ENCODE data around the gene MEF2D.

- TF ChIP-seq CTCF (IDR thresholded peaks at IDR 0.05; ENCODE audit: low read depth, low read length, poor library complexity, severe bottlenecking) (no peak), EZH2phosphoT487 (IDR thresholded peaks at IDR 0.05; ENCODE audit: borderline replicate concordance, low read length) (no peak)
Measured at GRCh38 chr1:156533568-156534220, 33.1 kb upstream of the MEF2D start.

All from DOHH2 (cell line).